ENCODE results near the gene MLPH. TPM values are rescaled to one million over a fixed set of nuclear protein-coding genes. Genes with fewer than 3 reads are reported as not detected.
A peak's percentile ranks its signal among the peaks of the same experiment; 100 is the strongest.

The MLPH gene
- total RNA-seq, 4 donors from 2014 or later: 5.3 to 8.7 (median 7.8) TPM

DNA sequence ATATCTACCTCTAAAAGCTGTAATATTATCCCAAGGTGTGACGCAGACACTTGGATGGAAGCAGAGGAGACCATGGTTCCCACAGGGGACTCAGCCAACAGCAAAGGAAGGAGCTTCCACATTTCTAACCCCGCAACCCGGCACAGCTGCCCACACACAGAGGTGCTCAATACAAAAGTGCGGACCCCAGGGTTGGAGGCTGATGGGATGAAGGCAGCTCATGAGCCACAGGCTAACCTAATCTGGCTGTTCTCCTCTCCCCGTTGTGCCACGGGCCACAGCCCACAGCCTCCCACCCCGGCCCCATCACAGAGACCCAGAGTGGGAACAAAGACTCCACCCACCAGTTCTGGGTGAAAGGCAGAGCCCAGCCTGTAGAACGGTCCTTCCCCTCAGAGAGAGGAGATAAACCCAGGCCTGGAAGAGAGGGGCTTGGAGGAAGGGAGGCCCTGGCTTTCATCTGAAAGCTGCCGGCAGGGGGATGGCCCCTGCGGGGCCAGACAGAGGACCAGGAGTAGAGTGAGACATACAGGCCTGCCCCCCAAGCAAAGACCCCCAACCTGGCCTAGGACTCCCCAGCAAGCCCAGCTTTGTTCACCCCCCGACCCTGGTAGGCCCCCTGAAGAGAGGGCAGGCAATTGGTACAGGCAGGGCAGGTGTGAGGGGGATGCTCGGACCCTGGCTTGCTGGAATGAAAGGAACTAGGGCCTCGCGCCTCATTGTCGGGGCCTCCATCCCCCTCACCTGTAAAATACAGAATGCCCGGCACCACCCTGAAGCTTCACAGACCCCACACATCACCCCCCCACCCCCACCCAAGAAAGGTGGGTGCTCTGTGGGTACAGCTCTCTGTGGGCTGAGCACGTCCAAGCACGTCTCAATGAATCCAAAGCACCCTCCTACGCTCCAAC, 96.6 kb downstream of the MLPH start:
- intact Hi-C loops (cut with DNase I): loop anchor here (5.0 kb wide), 1 partner anchor 84 kb away; no protein-coding TSS in a partner anchor
- TF ChIP-seq, protein P1, sequence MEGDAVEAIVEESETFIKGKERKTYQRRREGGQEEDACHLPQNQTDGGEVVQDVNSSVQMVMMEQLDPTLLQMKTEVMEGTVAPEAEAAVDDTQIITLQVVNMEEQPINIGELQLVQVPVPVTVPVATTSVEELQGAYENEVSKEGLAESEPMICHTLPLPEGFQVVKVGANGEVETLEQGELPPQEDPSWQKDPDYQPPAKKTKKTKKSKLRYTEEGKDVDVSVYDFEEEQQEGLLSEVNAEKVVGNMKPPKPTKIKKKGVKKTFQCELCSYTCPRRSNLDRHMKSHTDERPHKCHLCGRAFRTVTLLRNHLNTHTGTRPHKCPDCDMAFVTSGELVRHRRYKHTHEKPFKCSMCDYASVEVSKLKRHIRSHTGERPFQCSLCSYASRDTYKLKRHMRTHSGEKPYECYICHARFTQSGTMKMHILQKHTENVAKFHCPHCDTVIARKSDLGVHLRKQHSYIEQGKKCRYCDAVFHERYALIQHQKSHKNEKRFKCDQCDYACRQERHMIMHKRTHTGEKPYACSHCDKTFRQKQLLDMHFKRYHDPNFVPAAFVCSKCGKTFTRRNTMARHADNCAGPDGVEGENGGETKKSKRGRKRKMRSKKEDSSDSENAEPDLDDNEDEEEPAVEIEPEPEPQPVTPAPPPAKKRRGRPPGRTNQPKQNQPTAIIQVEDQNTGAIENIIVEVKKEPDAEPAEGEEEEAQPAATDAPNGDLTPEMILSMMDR (IDR thresholded peaks at IDR 0.05): no peak
- no peak for TF ChIP-seq POLR2A (IDR thresholded peaks at IDR 0.05; ENCODE audit: low read depth)
- no peak for TF ChIP-seq EP300 (IDR thresholded peaks at IDR 0.05)
- no peak for TF ChIP-seq POLR2AphosphoS5 (IDR thresholded peaks at IDR 0.05)
- 98% methylated on average over 4 of the region's 19 CpGs for WGBS

DNA sequence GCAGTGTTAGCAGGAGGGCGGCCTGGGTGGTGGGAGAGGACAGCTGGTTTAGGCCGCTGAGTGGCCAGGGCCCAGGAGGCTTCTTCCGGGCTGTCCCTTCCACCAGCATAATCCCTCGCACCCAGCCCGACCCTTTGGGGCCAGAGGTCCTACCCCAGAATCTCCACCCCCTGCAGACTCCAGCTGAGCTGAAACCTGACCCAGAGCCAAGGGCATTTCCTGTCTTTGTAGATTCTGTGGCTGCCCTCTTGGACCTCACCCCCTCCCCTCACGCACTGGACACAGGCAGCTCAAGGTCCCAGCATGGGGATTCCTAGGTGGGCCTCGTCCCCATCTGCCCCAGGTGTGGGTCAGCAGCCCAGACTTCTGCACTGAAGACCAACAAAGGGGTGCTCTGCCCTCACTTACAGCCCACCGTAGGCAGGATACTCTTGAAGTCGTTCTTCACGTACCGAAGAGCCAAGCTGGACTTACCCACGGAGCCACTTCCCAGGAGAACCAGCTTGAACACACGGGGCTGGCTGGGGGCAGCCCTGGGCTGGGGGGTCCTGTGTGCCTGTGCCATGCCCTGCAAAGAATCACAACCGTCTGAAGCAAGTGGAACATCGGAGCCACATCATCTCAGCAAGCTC, 98.7 kb downstream of the MLPH start:
- DNase-seq (ENCODE audit: extremely low spot score): no peak
- Histone ChIP-seq H3K4me3 (no peak overlapping the region), H3K27ac (replicated peaks in 1 of 4) (no peak overlapping the region), H3K27me3 (no peaks in the 10 kb centered on the region), H3K36me3 (no peaks in the 10 kb centered on the region), H3K4me1 (peaks cover 23 to 28% (median 25%) of the 10 kb centered on the region in 4 donors), H3K9me3 (no peaks in the 10 kb centered on the region)
- intact Hi-C loops (cut with DNase I): no loop called here
- TF ChIP-seq POLR2AphosphoS5 (IDR thresholded peaks at IDR 0.05) (no peak), EP300 (IDR thresholded peaks at IDR 0.05) (no peak), POLR2A (IDR thresholded peaks at IDR 0.05; ENCODE audit: low read depth) (no peak)
- TF ChIP-seq, protein P1 (IDR thresholded peaks at IDR 0.05): no peak
- WGBS: 89% methylated on average over 10 of the region's 15 CpGs

More for the DNA sequence above, 96.6 kb downstream of the MLPH start:
- Histone ChIP-seq H3K27me3 (no peaks in the 10 kb centered on the region), H3K36me3 (no peaks in the 10 kb centered on the region), H3K4me3 (no peak overlapping the region), H3K27ac (replicated peaks in 1 of 4) (no peak overlapping the region), H3K9me3 (no peaks in the 10 kb centered on the region), H3K4me1 (peaks cover 14 to 20% (median 18%) of the 10 kb centered on the region in 4 donors)
- no peak for DNase-seq (ENCODE audit: extremely low spot score)

DNA sequence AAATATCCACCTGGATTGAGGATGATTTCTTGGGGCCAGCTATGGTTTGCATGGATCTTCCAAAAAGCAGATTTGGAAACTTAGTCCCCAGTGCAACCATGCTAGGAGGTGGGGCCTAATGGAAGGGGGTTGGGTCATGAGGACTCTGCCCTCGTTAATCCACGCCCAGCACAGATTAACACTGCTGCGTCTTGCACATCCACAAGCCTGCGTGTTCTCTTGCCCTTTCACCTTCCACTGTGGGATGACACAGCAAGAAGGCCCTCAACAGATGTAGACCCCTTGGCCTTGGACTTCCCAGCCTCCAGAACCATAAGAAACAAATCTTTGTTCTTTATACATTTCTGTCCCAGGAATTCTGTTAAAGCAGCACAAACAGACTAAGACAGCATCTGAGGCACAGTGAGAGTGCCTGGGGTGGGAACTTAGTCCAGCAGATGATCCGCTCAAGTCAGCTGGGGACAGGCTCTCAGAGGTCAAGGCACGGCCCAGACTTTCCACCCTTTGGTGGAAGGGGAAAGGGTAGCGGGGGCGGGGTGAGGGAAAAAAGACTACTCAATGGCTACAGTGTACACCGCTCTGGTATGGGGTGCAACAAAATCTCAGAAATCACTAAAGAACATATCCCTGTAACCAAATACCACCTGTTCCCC, 101.1 kb downstream of the MLPH start:
- intact Hi-C loops (cut with DNase I): no loop called here
- WGBS: 92% methylated on average over 9 of the region's 9 CpGs
- Histone ChIP-seq H3K4me3 (no peak overlapping the region), H3K4me1 (peaks cover 14 to 28% (median 19%) of the 10 kb centered on the region in 4 donors), H3K27ac (replicated peaks in 1 of 4) (no peak overlapping the region), H3K9me3 (no peaks in the 10 kb centered on the region), H3K36me3 (no peaks in the 10 kb centered on the region), H3K27me3 (no peaks in the 10 kb centered on the region)
- no peak for TF ChIP-seq POLR2A (IDR thresholded peaks at IDR 0.05; ENCODE audit: low read depth)
- TF ChIP-seq, protein P1 (IDR thresholded peaks at IDR 0.05): no peak
- no peak for TF ChIP-seq EP300 (IDR thresholded peaks at IDR 0.05)
- no peak for TF ChIP-seq POLR2AphosphoS5 (IDR thresholded peaks at IDR 0.05)
- no peak for DNase-seq (ENCODE audit: extremely low spot score)

DNA sequence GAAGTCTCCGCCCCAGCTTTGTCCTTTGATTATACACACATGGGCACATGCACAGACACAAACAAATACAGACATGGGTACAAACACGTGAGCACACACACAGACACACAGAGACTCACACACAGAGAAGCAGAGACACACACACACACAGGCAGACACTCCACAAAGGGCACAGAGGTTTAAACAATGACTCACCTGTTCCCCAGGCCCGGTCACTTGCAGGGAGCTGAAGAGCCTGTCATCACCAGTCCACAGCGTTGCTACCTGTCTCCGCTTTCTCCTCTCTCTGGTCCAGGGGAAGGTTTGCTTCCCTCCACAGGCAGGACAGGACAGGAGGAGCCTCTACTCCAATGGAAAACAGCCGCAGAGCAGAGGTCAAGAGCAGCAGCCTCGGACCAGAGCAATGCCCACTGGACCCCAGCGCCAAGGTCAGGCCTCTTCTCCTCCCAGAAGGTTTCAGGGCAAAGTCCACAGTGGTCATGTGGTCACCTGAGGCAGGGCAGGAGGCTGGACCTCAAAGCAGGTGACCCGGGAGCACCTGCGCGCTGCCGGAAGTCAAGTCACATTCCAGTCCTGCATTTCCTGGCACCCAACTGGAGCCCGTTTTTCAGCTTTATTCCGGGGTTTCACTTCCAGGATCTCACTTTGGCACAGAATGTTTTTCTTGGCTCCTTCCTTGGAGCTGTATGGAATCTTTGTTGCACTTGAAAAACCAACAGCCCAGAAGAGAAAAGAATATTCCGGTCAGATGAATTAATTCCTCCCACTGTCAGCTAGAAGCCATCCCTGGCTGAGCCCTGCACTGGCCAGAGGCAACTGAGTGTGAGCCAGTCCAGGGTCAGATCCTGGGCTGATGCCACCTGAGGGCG, 103.5 kb downstream of the MLPH start, which contains the start of gene RAB17:
Gene RAB17, minus strand, starts transcription at position 463 of the 869 bp plus-strand sequence. CDS start 4,580 bp downstream, outside the sequence.
- no peaks in the 10 kb centered on the region for H3K27me3 ChIP-seq
- no peak within 1 kb of the TSS for H3K4me3 ChIP-seq
- no peaks in the 10 kb centered on the region for H3K36me3 ChIP-seq
- no peak for DNase-seq (ENCODE audit: extremely low spot score)
- intact Hi-C loops (cut with DNase I): no loop called here
- TF ChIP-seq POLR2A (IDR thresholded peaks at IDR 0.05; ENCODE audit: low read depth) (no peak), EP300 (IDR thresholded peaks at IDR 0.05) (peak; percentile 56)
- TF ChIP-seq, protein P1 (IDR thresholded peaks at IDR 0.05): no peak
- WGBS: 61% methylated on average over 10 of the region's 16 CpGs
- H3K9me3 ChIP-seq: no peaks in the 10 kb centered on the region
- H3K27ac ChIP-seq (replicated peaks in 1 of 4): peak within 1 kb of the TSS; percentile 37 to 60 (median 51)
- peaks cover 28 to 51% (median 42%) of the 10 kb centered on the region in 4 donors for H3K4me1 ChIP-seq
